Peyer's patch (tissue), 4 donors: ENCODE data around the gene RSU1. TPM values are rescaled to one million over a fixed set of nuclear protein-coding genes. Genes with fewer than 3 reads are reported as not detected.

Source experiments
- DNase-seq, 3 donors: peaks; one replicate each; pipeline ENCODE4 v3.0.0-alpha.2; 2017 to 2019
- H3K27ac ChIP-seq, 4 donors: fragments of 200-600 bp; sonication (generic); one replicate each; pipeline ENCODE4 v1.5.1; 2016 to 2019
- H3K27me3 ChIP-seq, 2 donors: fragments of 200-600 bp; sonication (generic); one replicate each; pipeline ENCODE4 v1.5.1; 2019
- H3K36me3 ChIP-seq, 3 donors: fragments of 200-600 bp; sonication (generic); one replicate each; pipeline ENCODE4 v1.5.1; 2016 to 2019
- H3K4me1 ChIP-seq, 4 donors: fragments of 200-600 bp; sonication (generic); one replicate each; pipeline ENCODE4 v1.5.1; 2016 to 2019
- H3K4me3 ChIP-seq, 4 donors: fragments of 200-600 bp; sonication (generic); 1 replicate in 3 of 4; 2 replicates in 1 of 4; pipeline ENCODE4 v1.5.1; 2016 to 2019; ENCODE audit warnings: mild to moderate bottlenecking in 1 of 4
- H3K9me3 ChIP-seq, 4 donors: fragments of 200-600 bp; sonication (generic); one replicate each; pipeline ENCODE4 v1.5.1; 2016 to 2019; ENCODE audit warnings: mild to moderate bottlenecking in 1 of 4
- CTCF ChIP-seq, 6 experiments: fragments of 450-650 bp in 4 of 6; fragments of 200-600 bp in 2 of 6; sonication (generic) in 1 of 6; IDR thresholded peaks; one replicate each; pipeline ENCODE4 v1.5.1; 2017 to 2019; ENCODE audit warnings: antibody characterized with exemption in 6 of 6, mild to moderate bottlenecking in 3 of 6, moderate library complexity in 1 of 6
- POLR2A ChIP-seq, 2 donors: fragments of 450-650 bp; IDR thresholded peaks; one replicate each; pipeline ENCODE4 v1.5.1; 2017; ENCODE audit warnings: antibody characterized with exemption in 2 of 2, mild to moderate bottlenecking in 2 of 2, moderate library complexity in 2 of 2
- total RNA-seq, 4 donors: library from RNA; depleted of rRNA; stranded (reverse); fragments of >200 nt; gene quantifications; one replicate each; pipeline ENCODE4 v1.1.0, GENCODE V29; 2016

The RSU1 gene
- total RNA-seq, 4 donors from 2014 or later = 14.5 to 31.4 (median 23.5) TPM

GRCh38 chr10:16674147-16674703 is 143.0 kb downstream of the RSU1 start:
- no peak for DNase-seq
- no peak overlapping the region for H3K4me3 ChIP-seq
- H3K27me3 ChIP-seq = no peaks in the 10 kb centered on the region
- no peaks in the 10 kb centered on the region for H3K4me1 ChIP-seq
- no peaks in the 10 kb centered on the region for H3K9me3 ChIP-seq
- no peaks in the 10 kb centered on the region for H3K36me3 ChIP-seq
- H3K27ac ChIP-seq = no peak overlapping the region
- TF ChIP-seq CTCF (IDR thresholded peaks at IDR 0.05) = no peak
- TF ChIP-seq POLR2A (IDR thresholded peaks at IDR 0.05) = no peak

- Histone ChIP-seq H3K36me3 (no peaks in the 10 kb centered on the region), H3K4me3 (no peak overlapping the region), H3K27ac (no peak overlapping the region), H3K27me3 (no peaks in the 10 kb centered on the region), H3K9me3 (no peaks in the 10 kb centered on the region), H3K4me1 (no peaks in the 10 kb centered on the region)
- no peak for DNase-seq
- TF ChIP-seq POLR2A (IDR thresholded peaks at IDR 0.05) (no peak), CTCF (IDR thresholded peaks at IDR 0.05) (no peak)
Measured at GRCh38 chr10:16673443-16673842, 143.8 kb downstream of the RSU1 start.

- no peak for DNase-seq
- Histone ChIP-seq H3K27ac (no peak overlapping the region), H3K4me1 (no peaks in the 10 kb centered on the region), H3K4me3 (no peak overlapping the region), H3K9me3 (no peaks in the 10 kb centered on the region), H3K27me3 (no peaks in the 10 kb centered on the region), H3K36me3 (no peaks in the 10 kb centered on the region)
- TF ChIP-seq POLR2A (IDR thresholded peaks at IDR 0.05) (no peak), CTCF (IDR thresholded peaks at IDR 0.05) (no peak)
Measured at GRCh38 chr10:16663444-16663843, 153.8 kb downstream of the RSU1 start.

- Histone ChIP-seq H3K4me3 (no peak overlapping the region), H3K9me3 (no peaks in the 10 kb centered on the region), H3K27me3 (no peaks in the 10 kb centered on the region), H3K4me1 (no peaks in the 10 kb centered on the region), H3K36me3 (no peaks in the 10 kb centered on the region), H3K27ac (no peak overlapping the region)
- TF ChIP-seq CTCF (IDR thresholded peaks at IDR 0.05) = no peak
- TF ChIP-seq POLR2A (IDR thresholded peaks at IDR 0.05) = no peak
- DNase-seq = no peak
Measured at GRCh38 chr10:16662923-16663322, 154.3 kb downstream of the RSU1 start.

- H3K4me3 ChIP-seq = no peak overlapping the region
- DNase-seq = no peak
- H3K9me3 ChIP-seq = no peaks in the 10 kb centered on the region
- TF ChIP-seq POLR2A (IDR thresholded peaks at IDR 0.05) (no peak), CTCF (IDR thresholded peaks at IDR 0.05) (no peak)
- no peaks in the 10 kb centered on the region for H3K36me3 ChIP-seq
- H3K27ac ChIP-seq = no peak overlapping the region
- no peaks in the 10 kb centered on the region for H3K27me3 ChIP-seq
- no peaks in the 10 kb centered on the region for H3K4me1 ChIP-seq
Measured at GRCh38 chr10:16656895-16657294, 160.3 kb downstream of the RSU1 start.

GRCh38 chr10:16653224-16653623 is 164.0 kb downstream of the RSU1 start:
- no peaks in the 10 kb centered on the region for H3K36me3 ChIP-seq
- DNase-seq = no peak
- no peaks in the 10 kb centered on the region for H3K9me3 ChIP-seq
- TF ChIP-seq POLR2A (IDR thresholded peaks at IDR 0.05) (no peak), CTCF (IDR thresholded peaks at IDR 0.05) (no peak)
- H3K4me3 ChIP-seq = no peak overlapping the region
- H3K27me3 ChIP-seq = no peaks in the 10 kb centered on the region
- no peaks in the 10 kb centered on the region for H3K4me1 ChIP-seq
- no peak overlapping the region for H3K27ac ChIP-seq
